ENCODE results near the gene NIPBL.
"Not testable (repeated sequence)": the region's sequence is repeated elsewhere in the genome, so short reads cannot be mapped to it uniquely, and the experiment has no call there.

NIPBL gene

DNA sequence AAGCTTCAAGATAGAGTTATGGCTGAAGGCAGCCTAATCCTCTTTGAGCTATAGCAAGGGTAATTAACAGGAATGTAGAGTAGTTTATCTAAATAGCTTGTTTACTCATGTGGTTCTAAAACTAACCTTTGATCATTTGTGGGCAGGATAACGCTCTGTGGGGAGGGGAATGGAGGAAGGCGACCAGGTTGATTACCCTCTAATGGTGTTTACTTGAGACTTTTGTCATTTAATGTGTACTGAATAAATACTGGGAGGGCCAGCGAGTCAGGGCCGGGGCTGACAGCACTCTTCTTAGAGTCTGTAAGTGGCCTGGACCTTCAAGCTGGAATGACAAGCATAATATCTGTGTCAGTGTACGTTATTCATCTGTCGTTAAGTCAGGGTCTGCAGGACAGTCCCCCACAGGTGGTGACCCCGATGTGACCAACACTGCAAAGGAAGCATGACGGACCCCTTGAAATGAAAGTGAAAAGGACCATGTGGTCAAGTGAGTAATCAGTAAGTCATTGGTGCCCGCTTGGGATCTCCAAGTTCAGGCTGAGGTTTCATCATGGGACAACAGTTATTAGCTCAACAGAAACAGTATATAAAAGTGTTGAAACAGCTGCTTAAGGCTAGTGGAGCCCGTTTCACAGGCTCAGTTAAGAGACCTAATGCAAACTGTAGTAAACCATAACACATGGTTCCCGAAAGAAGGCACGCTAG, 210.1 kb downstream of the NIPBL start:
- DNase-seq (ENCODE audit: low read depth) = no peak
- TF ChIP-seq, protein P1, sequence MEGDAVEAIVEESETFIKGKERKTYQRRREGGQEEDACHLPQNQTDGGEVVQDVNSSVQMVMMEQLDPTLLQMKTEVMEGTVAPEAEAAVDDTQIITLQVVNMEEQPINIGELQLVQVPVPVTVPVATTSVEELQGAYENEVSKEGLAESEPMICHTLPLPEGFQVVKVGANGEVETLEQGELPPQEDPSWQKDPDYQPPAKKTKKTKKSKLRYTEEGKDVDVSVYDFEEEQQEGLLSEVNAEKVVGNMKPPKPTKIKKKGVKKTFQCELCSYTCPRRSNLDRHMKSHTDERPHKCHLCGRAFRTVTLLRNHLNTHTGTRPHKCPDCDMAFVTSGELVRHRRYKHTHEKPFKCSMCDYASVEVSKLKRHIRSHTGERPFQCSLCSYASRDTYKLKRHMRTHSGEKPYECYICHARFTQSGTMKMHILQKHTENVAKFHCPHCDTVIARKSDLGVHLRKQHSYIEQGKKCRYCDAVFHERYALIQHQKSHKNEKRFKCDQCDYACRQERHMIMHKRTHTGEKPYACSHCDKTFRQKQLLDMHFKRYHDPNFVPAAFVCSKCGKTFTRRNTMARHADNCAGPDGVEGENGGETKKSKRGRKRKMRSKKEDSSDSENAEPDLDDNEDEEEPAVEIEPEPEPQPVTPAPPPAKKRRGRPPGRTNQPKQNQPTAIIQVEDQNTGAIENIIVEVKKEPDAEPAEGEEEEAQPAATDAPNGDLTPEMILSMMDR (IDR thresholded peaks at IDR 0.05; ENCODE audit: insufficient read depth, low read depth, low read length, missing control alignments) = no peak
- no peak overlapping the region for H3K4me3 ChIP-seq (ENCODE audit: low read length)

- no peak for DNase-seq (ENCODE audit: low read depth)
- TF ChIP-seq, protein P1 (IDR thresholded peaks at IDR 0.05; ENCODE audit: insufficient read depth, low read depth, low read length, missing control alignments) = no peak
- H3K4me3 ChIP-seq (ENCODE audit: low read length) = no peak overlapping the region
Measured at GRCh38 chr5:37088009-37088408, 211.4 kb downstream of the NIPBL start.

DNA sequence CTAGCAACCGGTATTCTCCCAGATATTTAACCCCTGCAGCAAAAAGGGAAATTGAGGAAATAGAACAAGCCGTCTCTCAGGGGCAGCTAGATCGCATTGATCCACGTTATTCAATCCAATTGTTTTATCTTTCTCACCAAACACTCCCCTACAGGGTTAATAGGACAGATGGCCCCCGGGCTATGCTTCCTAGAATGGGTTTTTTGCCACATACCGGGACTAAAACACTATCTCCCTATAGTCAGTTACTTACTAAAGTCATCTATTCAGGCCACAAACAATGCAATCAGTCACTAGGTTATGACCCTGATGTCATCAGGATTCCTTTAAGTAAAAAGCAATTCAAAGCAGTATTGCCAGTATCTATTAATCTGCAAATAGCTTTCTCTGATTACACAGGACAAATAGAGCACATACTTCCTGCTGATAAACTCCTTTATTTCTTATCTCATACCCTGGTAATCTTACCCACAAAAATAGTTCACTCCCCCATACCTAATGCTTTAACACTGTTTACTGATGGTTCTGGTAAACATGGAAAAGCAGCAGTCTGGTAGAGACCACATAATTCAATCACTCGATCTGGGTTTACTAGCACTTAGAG, 213.7 kb downstream of the NIPBL start:
- H3K4me3 ChIP-seq (ENCODE audit: low read length) = no peak overlapping the region
- no peak for DNase-seq (ENCODE audit: low read depth)
- TF ChIP-seq, protein P1 (IDR thresholded peaks at IDR 0.05; ENCODE audit: insufficient read depth, low read depth, low read length, missing control alignments) = no peak

- TF ChIP-seq, protein P1 (IDR thresholded peaks at IDR 0.05; ENCODE audit: insufficient read depth, low read depth, low read length, missing control alignments) = no peak
- no peak overlapping the region for H3K4me3 ChIP-seq (ENCODE audit: low read length)
- DNase-seq (ENCODE audit: low read depth) = no peak
Measured at GRCh38 chr5:37090781-37091180, 214.2 kb downstream of the NIPBL start.

GRCh38 chr5:37093795-37094194, 217.2 kb downstream of the NIPBL start:
- DNase-seq (ENCODE audit: low read depth); H3K4me3 ChIP-seq (ENCODE audit: low read length): not testable (repeated sequence)

DNA sequence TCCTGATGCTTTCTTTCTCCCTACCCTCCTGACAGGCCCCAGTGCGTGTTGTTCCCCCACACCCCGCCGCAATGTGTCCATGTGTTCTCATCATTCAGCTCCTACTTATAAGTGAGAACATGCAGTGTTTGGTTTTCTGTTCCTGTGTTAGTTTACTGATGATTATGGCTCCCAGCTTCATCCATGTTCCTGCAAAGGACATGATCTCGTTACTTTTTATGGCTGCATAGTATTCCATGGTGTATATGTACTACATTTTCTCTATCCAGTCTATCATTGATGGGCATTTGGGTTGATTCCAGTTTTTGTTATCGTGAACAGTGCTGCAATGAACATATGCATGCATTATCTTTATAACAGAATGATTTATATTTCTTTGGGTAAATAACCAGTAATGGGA, 222.7 kb downstream of the NIPBL start:
- not testable (repeated sequence) for DNase-seq (ENCODE audit: low read depth); H3K4me3 ChIP-seq (ENCODE audit: low read length)

DNA sequence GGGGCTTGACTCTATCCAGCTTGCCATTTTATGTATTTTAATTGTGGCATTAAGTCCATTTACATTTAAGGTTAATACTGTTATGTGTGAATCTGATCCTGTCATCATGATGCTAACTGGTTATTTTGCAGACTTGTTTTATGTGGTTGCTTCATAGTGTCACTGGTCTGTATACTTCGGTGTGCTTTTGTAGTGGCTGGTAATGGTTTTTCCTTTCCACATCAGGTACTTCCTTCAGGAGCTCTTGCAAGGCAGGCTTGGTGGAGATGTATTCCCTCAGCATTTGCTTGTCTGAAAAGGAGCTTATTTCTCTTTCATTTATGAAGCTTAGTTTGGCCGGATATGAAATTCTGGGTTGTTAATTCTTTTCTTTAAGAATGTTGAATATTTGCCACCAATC, 226.7 kb downstream of the NIPBL start:
- H3K4me3 ChIP-seq (ENCODE audit: low read length) = no peak overlapping the region
- TF ChIP-seq, protein P1 (IDR thresholded peaks at IDR 0.05; ENCODE audit: insufficient read depth, low read depth, low read length, missing control alignments) = no peak
- DNase-seq (ENCODE audit: low read depth) = no peak

DNA sequence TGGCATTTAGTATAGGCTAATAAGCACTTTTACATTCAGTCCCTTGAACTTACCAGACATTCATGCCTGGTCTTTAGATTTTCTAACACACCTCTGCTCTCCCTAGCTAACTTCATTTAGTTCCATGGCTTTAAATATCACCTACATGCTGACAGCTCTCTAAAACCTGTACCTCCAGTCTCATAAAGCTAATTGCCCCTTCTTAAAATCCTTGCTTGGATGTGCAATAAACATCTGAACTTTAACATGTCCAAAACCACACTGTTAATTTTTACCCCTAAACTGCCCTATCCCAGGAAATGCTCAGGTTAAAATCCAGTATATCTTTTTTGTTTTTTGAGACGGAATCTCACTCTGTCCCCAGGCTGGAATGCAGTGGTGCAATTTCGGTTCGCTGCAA, 232.8 kb downstream of the NIPBL start:
- no peak overlapping the region for H3K4me3 ChIP-seq (ENCODE audit: low read length)
- DNase-seq (ENCODE audit: low read depth) = no peak
- TF ChIP-seq, protein P1 (IDR thresholded peaks at IDR 0.05; ENCODE audit: insufficient read depth, low read depth, low read length, missing control alignments) = no peak

Measured in epithelial cell of esophagus (primary cell).